Esophagus squamous epithelium (tissue), 4 donors: ENCODE data around the gene AGMO.

Experiments used
- CTCF ChIP-seq, 6 experiments: fragments of 450-650 bp in 4 of 6; fragments of 200-600 bp in 2 of 6; sonication (generic) in 2 of 6; IDR thresholded peaks; one replicate each; pipeline ENCODE4 v1.5.1; 2016 to 2019; ENCODE audit warnings: antibody characterized with exemption in 6 of 6, mild to moderate bottlenecking in 4 of 6, moderate library complexity in 4 of 6
- POLR2A ChIP-seq, 4 donors: fragments of 450-650 bp; IDR thresholded peaks; one replicate each; pipeline ENCODE4 v1.6.1; 2017; ENCODE audit warnings: antibody characterized with exemption in 4 of 4, mild to moderate bottlenecking in 4 of 4, moderate library complexity in 3 of 4

GRCh38 chr7:15610503-15610902 is 48.7 kb upstream of the AGMO start:
- TF ChIP-seq CTCF (IDR thresholded peaks at IDR 0.05) (no peak), POLR2A (IDR thresholded peaks at IDR 0.05) (no peak)
